ENCODE data around the gene NRSN2.
A peak's percentile ranks its signal among the peaks of the same experiment; 100 is the strongest.
"Not testable (repeated sequence)": the region's sequence is repeated elsewhere in the genome, so short reads cannot be mapped to it uniquely, and the experiment has no call there.

Gene NRSN2

DNA sequence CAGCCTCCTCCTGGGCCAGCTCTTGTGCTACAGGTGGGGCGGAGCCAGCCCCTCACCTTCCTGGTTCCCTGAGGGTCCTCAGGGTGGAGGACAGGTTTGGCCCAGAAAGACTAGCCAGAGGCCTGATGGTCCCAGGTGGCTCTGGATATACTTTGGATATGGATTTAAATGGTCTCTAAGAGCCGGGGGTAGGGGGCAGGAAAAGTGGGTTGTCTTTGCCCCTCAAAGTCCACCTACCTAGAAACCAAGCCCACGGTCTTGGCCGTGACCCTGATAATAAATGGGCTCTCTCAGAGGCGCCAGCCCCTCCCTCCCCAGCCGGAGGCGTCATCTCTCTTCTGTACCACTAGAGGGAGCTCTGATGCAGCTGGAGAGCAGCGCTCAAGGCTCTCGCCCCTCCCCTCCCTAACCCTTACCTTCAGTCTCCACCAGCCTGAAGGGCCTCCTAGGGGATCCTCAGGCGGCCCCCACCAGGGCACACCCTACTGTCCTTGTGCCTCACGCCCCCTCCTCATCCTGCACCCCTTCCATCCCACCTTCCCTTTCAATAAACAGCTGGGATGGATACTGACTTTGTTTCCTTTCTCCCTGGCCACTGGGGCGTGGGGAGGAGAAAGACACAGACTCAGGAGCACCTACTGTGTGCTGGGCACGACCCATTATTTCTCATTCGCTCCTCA lies 7.5 kb downstream of the NRSN2 start:
- peak; percentile 82 for DNase-seq

DNA sequence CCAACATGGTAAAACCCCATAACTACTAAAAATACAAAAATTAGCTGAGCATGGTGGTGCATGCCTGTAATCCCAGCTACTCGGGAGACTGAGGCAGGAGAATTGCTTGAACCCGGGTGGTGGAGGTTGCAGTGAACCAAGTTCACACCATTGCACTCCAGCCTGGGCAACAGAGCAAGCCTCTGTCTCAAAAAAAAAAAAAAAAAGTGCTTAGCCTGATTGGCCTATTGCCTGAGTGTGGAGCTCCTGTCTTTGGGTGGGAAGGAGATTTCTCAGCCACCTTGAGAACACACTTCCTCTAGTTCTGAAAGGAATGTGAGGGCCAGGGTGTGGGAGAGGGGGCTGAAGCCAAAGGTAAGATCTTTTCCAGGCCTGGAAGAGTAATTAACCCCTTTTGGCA lies 9.2 kb downstream of the NRSN2 start:
- DNase-seq = not testable (repeated sequence)

GRCh38 chr20:356745-357144 lies 9.8 kb downstream of the NRSN2 start:
- DNase-seq = no peak

DNA sequence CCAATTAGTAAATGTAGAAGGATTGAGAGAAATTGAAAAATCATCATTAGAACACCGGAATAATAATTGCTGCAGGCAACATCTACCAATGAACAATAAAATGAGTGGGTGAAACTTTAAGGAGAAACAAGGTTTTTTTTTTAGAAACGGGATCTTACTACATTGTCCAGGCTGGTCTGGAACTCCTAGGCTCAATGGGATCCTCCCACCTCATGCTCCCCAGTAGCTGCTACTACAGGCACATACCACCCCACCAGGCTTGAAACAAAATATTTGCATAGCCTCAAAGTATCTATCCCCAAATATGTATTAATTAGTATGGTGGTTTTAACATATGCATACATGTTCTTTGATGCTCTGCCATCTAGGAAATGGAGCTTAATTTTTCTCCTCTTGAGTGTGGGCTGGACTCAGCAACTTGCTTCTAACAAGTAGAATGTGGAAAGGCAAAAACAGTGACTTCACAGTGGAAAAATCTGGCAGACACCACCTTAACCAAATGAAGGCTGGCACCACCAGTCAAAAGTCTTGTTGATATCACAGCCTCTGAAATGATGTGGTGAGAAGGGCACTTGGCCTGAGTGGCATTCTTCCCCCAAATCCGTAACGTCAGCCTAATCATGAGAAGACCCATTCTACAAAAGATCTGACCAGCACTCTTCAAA lies 12.1 kb downstream of the NRSN2 start:
- no peak for DNase-seq

DNA sequence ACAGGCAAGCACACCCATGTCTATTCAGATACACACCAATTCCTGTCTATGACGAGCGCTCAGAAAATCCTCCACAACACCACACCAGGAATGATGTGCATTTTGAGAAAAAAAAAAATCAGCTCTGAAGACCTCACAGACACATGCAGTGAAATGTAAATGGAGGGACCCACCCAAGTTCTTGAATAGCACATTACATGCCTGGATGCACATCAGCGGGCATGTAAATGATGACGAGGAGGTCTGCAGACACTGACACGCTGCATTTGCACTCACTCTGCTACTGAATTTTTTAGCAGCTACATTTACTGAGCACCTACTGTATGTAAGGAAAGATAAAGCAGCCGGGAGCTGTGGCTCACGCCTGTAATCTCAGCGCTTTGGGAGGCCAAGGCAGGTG lies 14.7 kb downstream of the NRSN2 start:
- DNase-seq = no peak

- peak; percentile 67 for DNase-seq
Measured at GRCh38 chr20:362271-363254, 15.7 kb downstream of the NRSN2 start.

DNA sequence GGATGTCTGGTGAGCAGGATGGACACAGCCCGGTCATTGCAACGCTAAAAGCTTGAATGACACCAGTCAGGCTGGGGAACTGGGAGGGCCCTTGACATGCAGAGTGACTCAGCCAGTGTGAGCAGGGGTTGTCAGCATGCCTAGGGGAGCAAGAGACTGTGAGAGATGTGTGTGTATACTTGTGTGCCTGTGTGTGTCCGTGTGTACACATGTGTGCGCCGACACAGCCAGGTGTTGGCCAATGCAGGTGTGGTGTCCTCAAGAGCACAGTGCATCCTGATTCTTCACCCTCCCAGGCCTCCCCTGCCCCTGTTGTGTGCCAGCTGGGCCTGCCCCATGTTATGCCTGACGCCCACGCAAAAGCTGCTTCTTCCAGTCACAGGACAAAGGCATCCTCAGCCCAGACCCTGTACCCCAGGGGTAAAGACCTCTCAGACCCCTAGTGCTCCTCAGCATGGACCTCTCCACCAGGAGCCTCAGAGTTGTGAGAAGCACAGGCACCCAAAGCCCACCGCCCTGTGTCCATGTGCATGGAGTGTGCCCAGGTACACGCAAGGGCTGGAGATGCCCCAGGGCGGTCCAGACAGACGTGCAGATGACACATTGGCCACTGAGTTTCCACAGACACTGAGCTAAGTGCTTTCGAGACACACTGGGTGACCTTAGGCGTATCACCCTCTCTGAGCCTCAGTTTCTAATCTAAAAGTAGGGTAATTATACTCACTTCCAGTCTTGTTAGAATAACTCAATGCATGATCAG lies 16.6 kb downstream of the NRSN2 start:
- DNase-seq = no peak

GRCh38 chr20:364905-365794 lies 18.2 kb downstream of the NRSN2 start:
- DNase-seq = peak; percentile 23

- DNase-seq = no peak
Measured at GRCh38 chr20:366041-366718, 19.3 kb downstream of the NRSN2 start.

GRCh38 chr20:366719-367485 lies 20.0 kb downstream of the NRSN2 start:
- no peak for DNase-seq

GRCh38 chr20:367486-367887 lies 20.6 kb downstream of the NRSN2 start:
- DNase-seq = no peak

DNA sequence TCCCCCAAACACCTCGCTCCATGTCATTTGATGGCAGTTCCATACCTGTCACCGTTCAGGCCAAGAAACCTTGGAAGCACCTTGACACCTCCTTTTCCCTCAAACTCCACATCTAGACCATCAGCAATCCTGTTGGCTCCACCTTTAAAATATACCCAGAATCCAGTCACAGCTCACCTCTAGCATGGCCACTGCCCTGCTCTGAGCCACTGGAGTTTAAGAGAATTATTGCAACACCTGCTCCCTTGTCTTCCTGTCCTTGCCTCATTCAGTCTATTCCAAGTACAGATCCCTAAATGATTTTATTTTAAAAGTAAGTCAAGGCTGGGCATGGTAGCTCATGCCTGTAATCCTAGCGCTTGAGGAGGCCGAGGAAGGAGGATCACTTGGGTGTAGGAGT lies 22.0 kb downstream of the NRSN2 start:
- no peak for DNase-seq

- no peak for DNase-seq
Measured at GRCh38 chr20:370151-370600, 23.3 kb downstream of the NRSN2 start.

DNA sequence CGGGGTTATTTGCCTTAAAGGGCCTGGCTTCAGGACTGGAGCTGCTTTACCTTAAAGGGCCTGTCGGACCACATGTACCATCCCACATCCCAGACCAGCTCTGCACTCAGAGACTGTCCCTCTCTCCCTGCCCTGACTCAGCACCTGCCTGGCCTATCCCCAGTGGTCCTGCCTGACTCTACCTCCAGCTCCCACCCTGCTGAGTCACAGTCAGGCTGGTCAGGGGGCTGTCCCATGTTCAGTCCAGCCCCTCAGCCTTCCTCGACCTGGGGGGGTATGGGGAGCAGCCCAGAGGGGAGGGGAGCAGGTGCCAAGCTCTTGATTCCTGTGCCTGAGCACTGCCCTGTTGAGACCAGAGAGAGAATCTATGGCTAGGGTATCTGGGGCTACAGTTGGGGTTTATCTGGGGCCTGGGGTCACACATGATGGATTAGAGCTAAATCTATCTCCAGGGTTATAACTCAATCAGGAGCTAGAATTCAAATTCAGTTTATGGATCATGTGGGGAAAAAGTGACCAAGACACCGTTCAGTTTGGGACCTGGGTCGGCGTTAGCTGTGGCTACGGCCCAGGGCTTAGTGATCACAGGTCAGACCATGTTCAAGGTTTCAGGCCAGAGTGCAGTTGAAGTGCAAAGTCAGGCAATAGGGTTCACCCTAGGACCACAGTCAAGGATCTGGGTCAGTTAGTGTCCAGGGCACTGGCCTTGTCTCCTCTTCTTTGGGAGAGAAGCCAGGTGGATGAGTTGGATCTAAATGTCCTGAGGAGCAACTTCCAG lies 24.3 kb downstream of the NRSN2 start:
- no peak for DNase-seq

DNA sequence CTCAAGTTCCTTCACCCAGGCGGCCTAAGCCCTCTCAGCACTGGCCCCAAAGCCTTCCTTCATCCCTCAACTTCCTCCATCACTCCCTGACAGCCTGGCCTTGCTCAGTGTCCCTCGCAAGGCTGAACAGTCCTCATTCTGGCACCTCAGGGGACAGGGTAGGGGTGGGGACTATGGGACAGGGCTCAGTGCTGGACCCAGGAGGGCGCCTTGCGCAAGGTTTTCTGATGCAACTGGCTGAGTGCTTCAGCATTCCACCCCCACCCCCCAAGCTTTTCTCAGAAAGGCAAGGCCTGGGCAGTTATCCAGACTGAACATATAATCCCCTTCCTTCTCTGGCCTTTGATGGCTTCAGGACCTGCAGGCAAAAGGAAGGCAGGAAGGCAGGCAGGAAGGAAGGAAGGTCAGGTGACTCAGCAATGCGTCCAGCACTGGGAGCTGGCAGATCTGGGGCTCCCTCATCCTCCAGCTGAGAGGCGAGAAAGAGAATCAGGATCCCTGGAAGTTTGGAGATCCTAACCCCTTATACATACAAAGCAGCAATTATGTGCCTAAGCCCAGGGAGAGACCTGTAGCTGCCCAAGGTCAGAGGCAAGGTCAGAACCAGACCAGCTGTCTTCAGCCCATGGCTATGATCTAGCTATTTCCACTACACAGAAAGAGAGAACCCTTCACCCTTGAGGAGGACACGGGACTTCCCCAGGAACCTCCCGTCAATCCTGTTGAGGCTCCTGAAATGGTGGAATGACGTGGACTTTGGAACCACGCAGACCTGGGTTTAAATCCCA lies 25.0 kb downstream of the NRSN2 start:
- DNase-seq = no peak

GRCh38 chr20:372543-373082 lies 25.7 kb downstream of the NRSN2 start:
- DNase-seq = peak; percentile 16

- no peak for DNase-seq
Measured at GRCh38 chr20:373171-373890, 26.4 kb downstream of the NRSN2 start.
